T-helper 2 cell treated with Interferon-gamma antibody and Interleukin-4, amounts not matched to agents 100 ng/mL and 5 ng/mL, for 36 hours (primary cell): ENCODE results near the gene C3orf62. TPM values are rescaled to one million over a fixed set of nuclear protein-coding genes. Genes with fewer than 3 reads are reported as not detected.

Experiments used
- intact Hi-C: fragments of 100-400 bp; cut with micrococcal nuclease; formaldehyde crosslinking; loops from one replicate; pipeline ENCODE4 v1.15.1; 2023
- total RNA-seq: library from RNA; stranded (reverse); gene quantifications from 2 replicates; pipeline ENCODE4 v1.2.3, GENCODE V29; 2022

Gene C3orf62
- total RNA-seq = 11.6 and 12.7 TPM in 2 replicates

DNA sequence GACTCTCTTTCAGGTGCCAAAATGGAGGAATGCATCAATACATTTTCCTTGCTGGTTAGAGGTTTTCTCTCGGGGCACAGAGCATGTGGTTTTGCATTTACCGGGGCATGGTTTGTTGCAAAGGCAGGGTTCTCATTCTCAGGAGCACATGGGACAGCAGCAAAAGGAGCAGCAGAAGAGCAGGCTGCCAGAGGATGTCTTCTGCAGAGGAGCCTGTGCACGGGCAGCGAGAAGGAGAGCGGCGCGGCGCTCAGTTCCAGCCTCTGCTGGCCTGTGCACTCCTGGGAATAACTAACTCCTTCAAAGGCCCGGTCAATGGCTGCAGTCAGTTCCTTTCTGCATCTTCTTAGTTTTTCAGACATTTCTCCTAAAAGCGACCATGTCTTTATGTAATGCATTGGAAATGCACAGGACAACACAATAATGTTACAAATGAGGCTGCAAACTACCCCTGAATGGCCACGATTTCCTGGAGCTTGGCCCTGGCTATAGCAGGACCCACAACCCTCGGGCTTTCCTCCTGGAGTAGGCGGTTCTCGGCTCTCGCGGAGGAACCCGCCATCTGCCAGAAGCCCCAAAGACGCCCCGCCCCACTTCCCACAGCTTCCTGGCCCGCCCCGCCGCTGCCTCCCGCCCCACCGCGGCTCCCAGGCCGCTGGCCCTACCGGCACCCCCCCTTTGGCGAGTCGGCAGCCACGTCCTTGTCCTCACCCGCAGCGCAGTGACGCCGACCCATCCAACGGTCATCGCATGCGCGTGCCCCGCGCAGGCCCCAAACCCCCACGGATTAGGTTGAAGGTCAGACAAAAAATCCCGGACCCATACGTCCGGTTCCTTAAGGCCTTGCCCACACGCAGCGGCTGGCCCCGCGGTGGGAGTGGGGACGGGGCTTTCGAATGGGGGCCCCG lies at the start of gene C3orf62:
Gene C3orf62 (minus strand): TSS at position 758 of the 908 bp plus-strand sequence. CDS start 360 bp downstream, at position 398.
- intact Hi-C loops = loop anchor here (2.0 kb wide), 1 partner anchor 64 kb away; the partner anchor contains the start of gene USP4

DNA sequence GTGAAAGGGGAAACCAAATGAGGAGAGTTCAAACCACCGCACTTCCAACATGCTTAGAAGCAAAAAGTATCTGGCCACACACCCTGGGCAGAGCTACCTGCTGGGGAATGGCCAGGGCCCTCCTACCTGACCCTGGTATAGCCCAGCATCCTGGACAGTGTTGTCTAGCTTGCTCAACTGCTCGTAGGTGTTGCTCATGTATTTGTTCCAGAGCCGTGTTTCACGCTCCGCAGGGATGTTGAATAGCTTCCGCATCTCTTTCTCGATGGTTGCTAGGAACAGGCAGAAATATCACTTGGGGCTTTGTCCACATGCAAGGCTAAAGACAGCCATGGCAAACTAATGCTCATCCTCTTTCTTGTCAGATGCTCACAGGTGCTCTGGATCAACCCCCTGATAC lies 47.7 kb upstream of the C3orf62 start:
- intact Hi-C loops = no loop called here

DNA sequence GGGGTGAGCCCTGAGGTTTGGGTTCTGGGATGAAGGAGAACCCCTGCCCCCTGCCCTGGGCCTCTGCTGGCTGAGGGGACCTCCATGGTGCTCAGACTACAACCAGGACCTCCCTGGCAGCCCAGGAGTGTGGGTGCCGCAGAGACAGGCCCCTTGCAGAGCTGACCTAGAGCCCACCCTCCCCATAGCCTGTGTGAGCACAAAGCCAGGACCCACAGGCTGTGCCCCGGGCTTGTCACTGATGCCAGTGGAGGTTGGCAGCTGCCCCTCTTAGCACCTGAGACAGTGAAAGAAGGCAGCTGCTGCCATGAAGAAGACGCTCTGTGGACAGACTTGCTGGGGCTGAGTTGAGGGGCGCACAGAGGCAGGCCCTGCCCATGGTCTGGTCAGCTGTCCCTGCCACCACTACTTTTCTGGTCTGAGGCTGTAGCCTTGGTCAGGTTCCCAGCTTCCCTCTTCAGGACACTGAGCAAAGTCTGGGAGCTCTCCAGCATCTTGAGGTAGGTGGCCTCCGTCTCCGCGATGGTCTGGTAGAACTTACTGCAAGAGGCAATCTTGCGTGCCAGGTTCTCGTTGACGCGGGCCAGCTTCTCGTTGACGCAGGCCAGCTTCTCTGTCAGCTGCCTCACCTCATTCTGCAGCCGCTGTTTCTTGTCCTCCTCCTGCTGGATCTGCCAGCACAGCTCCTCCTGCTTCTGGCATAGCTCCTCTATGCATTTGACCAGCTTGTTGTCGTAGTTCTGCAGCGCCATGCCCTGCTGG lies 39.8 kb upstream of the C3orf62 start:
- intact Hi-C loops = no loop called here

DNA sequence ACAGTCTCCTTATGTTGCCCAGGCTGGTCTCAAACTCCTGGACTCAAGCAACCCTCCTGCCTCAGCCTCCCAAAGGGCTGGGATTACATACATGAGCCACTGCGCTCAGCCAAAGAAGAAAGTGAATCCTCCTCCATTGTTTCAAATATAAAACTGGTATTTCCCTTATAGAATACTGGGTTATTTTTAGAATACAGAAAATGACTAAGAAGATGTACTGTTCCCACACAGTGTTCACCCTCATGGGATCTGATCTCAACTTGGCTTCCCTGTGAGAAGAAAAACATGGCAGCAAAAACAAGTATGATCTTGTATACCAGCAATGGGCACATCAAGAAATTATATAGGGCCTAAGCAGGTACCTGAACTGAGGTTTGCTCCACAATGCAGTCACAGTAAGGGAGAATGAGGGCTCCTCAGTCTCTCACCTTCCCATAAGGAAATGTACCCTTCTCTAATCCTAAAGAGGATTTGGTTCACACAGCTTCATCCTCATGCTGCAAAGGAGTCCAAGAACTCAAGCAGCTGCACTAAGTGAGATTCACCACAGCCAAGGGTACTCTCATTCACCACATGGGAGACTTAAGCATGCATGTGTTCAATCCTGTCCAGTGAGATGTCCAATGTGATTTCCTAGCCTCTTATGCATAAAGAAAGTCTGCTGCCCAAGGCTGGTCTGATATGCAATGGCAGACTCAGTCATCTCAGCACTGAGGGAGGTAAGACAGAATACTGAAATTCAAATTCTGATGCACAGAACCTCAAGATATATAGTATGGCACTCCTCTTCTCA lies 37.1 kb upstream of the C3orf62 start:
- intact Hi-C loops = no loop called here

DNA sequence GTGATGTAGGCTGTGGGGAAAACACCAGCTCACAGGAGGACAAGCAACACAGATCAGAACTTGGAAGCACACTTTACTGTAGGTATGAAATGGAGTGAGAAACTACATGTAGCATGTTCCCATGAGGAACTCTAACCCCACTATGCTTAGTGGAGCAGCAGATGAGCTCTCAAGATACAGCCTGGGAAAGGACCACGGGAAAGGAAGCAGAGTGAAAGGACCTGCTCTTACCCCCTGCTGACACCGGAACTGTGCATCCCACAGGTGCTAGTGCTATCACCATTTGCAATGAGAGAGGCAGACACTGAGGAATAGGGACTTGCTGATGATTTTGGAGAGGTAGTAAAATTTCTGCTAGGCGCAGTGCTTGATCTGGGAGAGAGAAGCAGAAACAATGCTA lies 34.3 kb upstream of the C3orf62 start:
- intact Hi-C loops = no loop called here

DNA sequence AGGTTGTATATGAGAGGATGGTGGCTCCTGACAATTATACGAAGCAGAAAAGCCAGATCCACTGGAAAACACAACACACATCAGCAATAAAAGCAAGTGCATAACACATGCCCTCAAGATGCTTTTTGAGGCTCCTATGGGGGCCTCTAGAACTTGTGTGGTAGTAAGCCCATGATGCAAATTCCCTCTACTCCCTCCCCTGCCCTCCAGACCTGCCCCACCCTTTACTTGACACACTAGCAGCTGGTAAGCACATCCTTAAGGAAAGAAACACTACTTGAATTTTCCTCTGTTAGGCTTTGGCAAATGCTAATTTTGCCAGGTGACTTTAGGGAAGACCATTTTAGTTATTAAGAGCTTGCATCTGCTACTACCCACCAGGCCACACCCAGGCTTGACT lies 33.6 kb upstream of the C3orf62 start:
- intact Hi-C loops = no loop called here

DNA sequence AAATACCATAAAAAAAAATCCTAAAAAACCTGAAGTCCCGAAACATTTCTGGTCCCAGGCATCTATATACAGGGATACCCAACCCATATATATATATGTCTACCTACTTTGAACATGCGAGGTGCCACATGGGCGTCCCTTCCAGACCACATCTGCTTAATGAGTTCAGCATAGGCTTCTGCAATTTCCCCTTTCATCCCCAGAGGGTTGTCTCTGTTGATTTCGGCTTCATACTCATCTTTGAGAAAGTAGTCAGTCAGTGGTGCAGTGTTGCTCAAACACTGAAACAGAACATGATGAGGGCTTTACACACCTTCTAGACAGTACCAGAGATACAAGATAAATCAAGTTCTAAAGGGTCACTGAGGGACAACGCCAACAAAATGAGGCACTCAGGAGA lies 28.6 kb upstream of the C3orf62 start:
- intact Hi-C loops = no loop called here

DNA sequence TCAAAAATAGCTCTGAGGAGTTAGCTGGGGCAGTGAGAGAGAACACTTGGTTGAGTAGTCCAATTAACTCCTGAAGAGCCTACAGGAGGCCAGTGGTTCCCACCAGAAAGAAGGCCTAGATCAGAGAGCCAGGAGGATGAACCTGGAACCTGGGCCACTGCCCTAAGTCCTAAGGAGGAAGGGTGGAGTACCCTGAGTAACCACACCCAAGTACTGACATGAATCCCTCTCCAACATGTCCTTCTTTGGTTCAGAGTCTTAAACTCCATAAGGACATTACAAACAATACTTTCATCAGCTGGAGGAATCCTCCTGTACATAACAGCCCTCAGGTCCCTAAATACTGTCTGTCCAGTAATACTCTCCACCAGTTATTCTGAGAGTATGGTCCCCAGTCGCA lies 25.6 kb upstream of the C3orf62 start:
- intact Hi-C loops = no loop called here

DNA sequence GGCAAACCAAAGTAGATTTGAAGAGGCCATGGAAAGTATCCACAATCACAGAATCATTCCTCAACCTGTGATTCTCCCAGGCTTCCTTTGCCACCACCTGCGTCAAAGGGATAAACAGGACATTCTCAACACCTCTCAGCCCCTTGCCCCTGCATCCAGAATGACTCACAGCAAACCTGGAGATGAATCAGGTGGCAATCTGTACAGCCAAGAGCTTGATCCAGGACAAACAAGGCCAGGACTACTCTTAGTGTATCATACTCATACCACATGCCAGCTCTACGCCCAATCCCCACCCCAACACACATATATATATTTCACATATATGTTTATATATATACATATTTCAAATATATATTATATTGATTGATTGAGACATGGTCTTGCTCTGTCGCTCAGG lies 23.6 kb upstream of the C3orf62 start:
- intact Hi-C loops = no loop called here

DNA sequence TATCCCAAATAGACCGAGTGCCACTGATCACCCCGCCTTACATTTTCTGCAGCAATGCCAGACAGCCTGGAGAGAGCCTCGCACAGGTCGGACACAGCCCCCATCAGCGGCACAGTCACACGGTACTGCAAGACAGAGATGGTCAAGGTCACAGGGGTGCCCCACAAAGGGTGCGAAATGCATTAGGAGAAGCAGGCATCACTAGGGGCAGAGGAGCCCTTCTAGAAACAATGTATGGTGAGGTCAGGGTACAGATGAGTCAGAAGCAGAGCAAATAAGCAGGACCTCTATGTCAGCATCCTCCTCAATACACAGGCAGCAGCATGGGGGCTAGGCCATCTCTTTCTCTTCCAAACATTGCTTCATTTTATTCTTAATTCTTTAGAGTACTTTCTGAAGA lies 21.5 kb upstream of the C3orf62 start:
- intact Hi-C loops = no loop called here

DNA sequence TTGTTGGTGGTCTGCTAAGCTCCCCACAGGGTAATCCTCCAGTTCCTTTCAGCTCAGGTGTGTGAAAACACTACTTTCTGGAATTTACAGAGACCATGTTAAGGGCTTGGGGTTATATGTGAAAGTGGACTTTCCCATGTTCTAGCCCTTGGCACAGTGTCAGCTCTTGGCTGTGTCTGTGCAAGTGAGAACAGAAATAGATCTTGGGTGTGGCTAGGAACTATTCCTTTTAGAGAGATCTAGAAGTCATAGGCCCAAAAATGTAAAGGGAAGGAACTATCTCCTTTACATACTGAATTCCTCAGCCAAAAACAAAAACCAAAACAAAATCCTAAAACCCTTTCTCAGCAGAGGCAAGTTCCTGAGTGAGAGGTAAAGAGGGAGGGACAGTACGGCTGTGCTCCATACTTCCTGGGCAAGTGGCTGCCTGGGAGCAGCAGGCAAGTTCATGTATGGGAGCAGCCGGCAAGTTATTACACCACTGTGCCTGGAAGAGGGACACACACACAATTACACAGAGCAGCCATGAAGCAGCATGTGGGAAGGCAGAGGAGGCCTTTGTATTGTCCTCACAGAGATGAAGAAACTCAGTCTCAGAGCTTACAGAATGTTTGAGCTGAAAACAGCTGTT lies 19.9 kb upstream of the C3orf62 start:
- intact Hi-C loops = no loop called here

DNA sequence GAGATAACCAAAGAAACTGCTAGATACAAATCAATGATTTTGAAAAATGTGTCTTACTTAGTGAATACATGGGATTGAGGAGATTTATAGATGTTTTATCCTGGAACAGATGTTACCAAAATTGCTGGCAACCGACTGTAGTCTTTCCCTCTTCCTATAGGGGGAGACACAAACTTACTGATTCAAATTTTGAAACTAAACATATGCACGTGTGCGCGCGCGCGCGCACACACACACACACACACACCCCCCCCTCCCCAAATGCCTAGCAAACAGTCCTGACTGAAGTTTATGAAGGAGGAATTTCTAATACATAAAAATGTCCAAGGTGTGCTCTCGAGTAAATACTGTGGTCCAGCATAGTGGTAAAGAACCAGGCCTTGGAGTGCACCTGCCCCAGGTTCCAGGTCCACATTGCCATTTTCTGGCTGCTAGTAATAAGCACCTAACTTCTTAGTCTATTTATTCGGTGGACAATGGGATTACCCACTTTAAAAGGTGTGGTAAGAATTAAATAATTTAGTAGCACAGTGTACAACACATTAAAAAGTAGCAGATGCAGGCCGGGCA lies 18.5 kb upstream of the C3orf62 start:
- intact Hi-C loops = loop anchor here (1.0 kb wide), 1 partner anchor 154 kb away; no protein-coding TSS in a partner anchor

DNA sequence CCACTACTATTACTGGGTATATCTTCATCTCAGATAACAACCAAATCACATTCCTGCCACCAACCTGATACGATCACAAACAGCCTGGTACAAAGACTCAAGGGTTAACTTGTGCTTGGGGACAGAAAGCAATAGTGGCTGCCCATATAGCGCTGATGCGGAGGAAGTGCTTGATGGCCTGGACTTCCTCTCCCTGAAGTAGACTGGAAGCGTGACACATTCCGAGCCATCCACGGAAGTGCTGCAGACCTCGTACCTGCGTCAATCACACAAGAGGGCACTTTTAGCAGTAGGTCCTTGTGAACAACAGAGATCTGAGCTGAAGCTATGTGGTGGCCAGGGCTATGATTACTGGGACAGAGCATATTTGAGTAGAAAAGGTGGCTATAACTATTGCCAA lies 17.3 kb upstream of the C3orf62 start:
- intact Hi-C loops = no loop called here

DNA sequence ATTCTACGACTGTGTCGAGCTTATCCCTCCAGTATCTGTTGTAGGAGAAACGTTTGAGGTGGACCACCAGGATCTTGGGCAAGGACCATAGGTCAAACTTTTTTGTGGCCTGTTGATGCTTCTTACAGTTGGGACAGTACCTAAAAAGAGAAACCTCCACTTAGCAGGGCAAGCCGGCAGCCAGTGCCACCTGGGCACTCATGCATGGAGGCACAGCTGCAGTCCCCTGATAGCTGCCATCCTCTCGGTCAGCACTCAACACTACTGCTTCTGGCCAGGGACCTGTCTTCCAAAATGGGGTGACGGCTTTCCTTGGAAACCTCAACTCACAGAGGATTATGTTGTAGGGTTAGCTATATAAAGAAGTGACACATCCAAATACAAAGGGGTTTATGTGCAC lies 7.0 kb upstream of the C3orf62 start:
- intact Hi-C loops = no loop called here

DNA sequence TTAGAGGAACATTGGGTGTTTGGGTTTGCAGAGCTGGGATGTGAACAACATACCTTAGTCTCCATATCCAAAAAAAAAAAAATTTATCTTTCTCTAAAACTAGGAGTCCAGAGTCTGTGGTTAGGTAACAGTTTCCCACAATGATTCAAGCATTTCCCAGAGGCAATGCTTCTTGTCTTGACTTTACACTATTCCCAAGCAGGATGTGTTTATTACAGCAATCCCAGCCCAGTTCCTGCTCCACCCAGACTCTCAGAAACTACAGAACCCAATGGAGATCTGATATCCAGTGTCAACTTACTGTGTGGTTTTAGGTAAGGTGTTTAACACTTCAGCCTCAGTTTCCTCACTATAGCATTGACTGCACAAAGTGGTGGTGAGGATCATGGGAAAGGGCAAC lies 2.3 kb upstream of the C3orf62 start:
- intact Hi-C loops = no loop called here

DNA sequence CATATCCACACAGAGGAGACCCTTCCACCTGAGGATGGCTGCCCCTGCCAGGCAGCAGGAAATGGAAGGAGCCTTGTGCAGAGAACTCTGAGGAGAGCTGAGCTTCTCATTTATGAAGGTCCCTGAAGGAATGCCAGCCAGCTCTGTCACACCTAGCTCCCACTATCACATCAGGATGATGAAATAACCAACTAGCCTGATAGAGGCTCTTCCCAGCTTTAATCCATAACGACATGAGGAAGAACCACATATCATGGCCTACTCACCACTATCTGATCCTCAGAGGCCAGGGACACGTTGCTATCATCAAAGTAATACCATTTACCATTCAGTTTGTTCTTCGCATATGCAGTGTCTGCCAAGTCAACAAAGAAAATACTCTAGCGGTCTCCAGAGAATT lies 1.5 kb upstream of the C3orf62 start:
- intact Hi-C loops = no loop called here

DNA sequence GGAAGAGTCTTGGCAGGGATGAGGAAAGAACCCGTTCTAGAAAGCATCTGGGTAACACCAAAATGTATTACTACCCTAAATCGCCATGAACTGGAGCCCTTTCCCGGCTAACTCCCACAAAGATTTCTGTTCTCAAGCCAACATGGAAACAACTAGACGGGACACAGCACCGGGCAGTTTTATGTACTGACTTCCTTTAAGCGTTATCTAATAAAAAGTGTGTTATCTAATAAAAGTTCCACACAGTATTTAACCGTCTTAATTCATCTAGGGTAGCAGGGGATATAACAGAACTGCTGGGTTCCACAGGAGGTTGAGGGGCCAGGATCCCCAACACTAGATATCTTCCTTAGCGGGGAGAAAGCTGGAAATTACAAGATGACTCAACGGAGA lies 347 bp upstream of the C3orf62 start:
- intact Hi-C loops = loop anchor here (2.0 kb wide), 1 partner anchor 63 kb away; the partner anchor contains the start of gene USP4

DNA sequence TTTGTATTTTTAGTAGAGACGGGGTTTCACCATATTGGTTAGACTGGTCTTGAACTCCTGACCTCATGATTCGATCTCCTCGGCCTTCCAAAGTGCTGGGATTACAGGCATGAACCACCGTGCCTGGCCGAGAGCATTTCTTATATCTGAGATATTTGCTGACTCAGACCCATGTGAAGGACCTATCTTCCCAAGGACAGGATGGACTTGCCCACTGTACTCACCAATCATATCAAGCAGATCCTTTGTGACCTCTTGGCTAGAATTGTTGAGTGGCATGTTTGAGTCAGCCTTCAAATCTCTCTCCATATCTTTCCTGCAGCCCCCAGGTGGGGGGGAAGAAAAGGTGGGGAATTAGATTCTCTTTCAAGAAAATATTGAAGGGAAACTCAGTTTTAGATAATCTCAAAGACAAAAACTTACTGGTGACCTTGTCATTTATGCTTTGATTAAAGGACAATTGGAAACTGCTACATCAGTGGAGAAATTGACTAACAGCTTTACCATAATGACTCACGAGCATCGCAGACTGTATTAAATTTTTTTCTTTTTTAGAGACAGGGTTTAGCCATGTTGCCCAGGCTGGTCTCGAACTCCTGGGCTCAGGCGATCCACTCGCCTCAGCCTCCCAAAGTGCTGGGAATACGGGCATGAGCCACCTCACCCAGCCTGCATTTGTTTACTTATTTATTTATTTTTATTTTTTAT lies 3.1 kb downstream of the C3orf62 start:
- intact Hi-C loops = no loop called here

DNA sequence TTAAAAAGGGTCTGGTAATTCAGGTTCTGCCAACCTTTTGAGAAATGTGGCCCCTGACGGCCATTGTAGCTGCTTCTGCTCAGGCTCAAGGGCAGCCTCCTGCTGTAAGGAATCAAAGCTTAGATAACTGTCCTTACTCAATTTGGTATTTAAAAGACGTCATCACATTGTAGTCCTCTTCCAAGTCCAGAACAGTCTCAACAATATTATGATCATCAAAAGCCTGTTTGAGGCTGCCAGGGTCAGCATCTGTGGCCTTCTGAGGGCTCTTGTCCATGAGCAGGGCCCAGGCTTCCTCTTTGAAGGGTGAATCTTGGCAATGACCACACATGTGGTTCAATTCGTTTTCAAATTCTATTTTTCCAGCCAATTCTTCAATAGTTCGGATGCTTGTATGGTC lies 6.0 kb downstream of the C3orf62 start:
- intact Hi-C loops = no loop called here

DNA sequence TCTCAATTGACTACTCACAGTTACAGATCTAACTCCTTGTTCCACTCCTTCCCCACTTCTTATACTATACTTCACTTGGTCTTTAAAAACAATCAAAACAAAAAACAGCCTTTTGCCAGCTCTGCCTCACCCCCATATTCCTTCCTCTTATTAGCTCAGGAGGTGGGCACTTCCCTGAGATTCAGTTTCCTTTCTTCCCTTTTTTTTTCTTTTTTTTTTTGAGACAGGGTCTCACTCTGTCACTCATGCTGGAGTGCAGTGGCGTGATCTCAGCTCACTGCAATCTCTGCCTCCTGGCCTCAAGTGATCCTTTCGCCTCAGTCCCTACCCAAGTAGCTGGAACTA lies 6.9 kb downstream of the C3orf62 start:
- intact Hi-C loops = no loop called here
